Heart left ventricle (tissue), 13 donors: ENCODE data around the gene TSPAN31.

Source experiments
- POLR2A ChIP-seq, 2 donors: fragments of 450-650 bp; IDR thresholded peaks; one replicate each; pipeline ENCODE4 v1.6.1; 2017; ENCODE audit warnings: antibody characterized with exemption in 2 of 2, mild to moderate bottlenecking in 2 of 2, moderate library complexity in 2 of 2
- TF ChIP-seq, protein P1 (sequence below), 12 donors: fragments of 200-600 bp; sonication (generic) in 4 of 12; IDR thresholded peaks; one replicate each; pipeline versions ENCODE4 v1.5.0 to v1.8.0; 2018 to 2022; ENCODE audit warnings: antibody characterized with exemption in 12 of 12, mild to moderate bottlenecking in 5 of 12
- donor health status: ischemic (EF 13 %, LVEDD 7.1; RV severe dilation, severe dysfunction).
- donor health status: DM: no; HTN: yes; CAD: no.
- donor health status: DM: no; HTN: no; CAD: no.
- donor health status: ischemic (EF 25% LVEDD 6.9; RV normal size, moderate dysfunction).
- donor health status: ischemic (EF 25% LVEDD 5.7; RV mildly dilated, moderate dysfunction).
- donor health status: ischemic (EF 35%, LVEDD 5.7; RV mildly dilated, moderate dysfunction).
- donor health status: nonischemic (EF 11% LVEDD 7.7; RV severe dilation, severe dysfunction).
- donor health status: DM: yes; HTN: yes; CAD: no.
- donor health status: PGD.
- donor health status: ischemic (EF 29% LVEDD 5.4; RV normal size, mild dysfunction).
- donor health status: nonischemic (EF 23%, LVEDD 6.1; RV moderate dilation, normal function).

DNA sequence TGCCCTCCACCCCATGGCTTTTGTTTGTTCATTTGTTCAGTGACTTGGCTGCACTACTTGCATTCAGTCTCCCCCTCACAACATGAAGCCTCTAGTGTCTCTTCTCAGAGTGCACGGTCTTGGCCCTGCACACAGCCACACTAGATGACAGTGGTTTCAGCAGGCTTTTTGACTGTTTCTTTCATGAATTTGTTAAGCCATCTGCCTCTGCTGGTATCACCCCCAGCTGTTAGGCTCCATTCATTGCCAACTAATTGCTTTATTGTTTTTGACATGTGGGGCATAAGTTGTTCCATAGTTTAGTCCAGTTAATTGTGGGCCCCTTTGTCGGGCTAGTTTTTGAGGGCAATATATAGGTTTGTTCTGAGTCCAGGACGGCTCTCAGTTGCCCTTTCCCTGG lies 32.1 kb upstream of the TSPAN31 start:
- no peak for TF ChIP-seq POLR2A (IDR thresholded peaks at IDR 0.05)
- TF ChIP-seq, protein P1, sequence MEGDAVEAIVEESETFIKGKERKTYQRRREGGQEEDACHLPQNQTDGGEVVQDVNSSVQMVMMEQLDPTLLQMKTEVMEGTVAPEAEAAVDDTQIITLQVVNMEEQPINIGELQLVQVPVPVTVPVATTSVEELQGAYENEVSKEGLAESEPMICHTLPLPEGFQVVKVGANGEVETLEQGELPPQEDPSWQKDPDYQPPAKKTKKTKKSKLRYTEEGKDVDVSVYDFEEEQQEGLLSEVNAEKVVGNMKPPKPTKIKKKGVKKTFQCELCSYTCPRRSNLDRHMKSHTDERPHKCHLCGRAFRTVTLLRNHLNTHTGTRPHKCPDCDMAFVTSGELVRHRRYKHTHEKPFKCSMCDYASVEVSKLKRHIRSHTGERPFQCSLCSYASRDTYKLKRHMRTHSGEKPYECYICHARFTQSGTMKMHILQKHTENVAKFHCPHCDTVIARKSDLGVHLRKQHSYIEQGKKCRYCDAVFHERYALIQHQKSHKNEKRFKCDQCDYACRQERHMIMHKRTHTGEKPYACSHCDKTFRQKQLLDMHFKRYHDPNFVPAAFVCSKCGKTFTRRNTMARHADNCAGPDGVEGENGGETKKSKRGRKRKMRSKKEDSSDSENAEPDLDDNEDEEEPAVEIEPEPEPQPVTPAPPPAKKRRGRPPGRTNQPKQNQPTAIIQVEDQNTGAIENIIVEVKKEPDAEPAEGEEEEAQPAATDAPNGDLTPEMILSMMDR (IDR thresholded peaks at IDR 0.05) = no peak
